Fibroblast of lung (primary cell): ENCODE results near the gene FBRSL1. TPM values are rescaled to one million over a fixed set of nuclear protein-coding genes. Genes with fewer than 3 reads are reported as not detected.

ENCODE experiments used
- DNase-seq, 2 donors: peaks; one replicate each; pipeline versions ENCODE4 v3.0.0 to v3.0.0-alpha.2; 2010; ENCODE audit warnings: low read depth in 2 of 2
- H2AFZ ChIP-seq: 2 replicates; pipeline ENCODE4 v1.5.1; 2012; ENCODE audit warnings: low read length, control low read depth, inconsistent platforms
- H3K27ac ChIP-seq: 2 replicates; pipeline ENCODE4 v1.5.1; 2011; ENCODE audit warnings: low read length, control low read depth; ENCODE audit not compliant: insufficient read depth
- H3K27me3 ChIP-seq: 2 replicates; pipeline ENCODE4 v1.5.1; 2011; ENCODE audit warnings: mild to moderate bottlenecking, low read length; ENCODE audit not compliant: control insufficient read depth, insufficient read depth
- H3K36me3 ChIP-seq: 2 replicates; pipeline ENCODE4 v1.5.1; 2011; ENCODE audit warnings: low read length; ENCODE audit not compliant: control insufficient read depth, insufficient read depth
- H3K4me1 ChIP-seq: 2 replicates; pipeline ENCODE4 v1.5.1; 2011; ENCODE audit warnings: low read length; ENCODE audit not compliant: control insufficient read depth, insufficient read depth; ENCODE audit errors: extremely low read depth
- H3K4me2 ChIP-seq: 2 replicates; pipeline ENCODE4 v1.5.1; 2011; ENCODE audit warnings: low read length, control low read depth; ENCODE audit not compliant: insufficient read depth; ENCODE audit errors: extremely low read depth
- H3K4me3 ChIP-seq, 4 experiments: fragments of 200-600 bp in 1 of 4; sonication (generic) in 1 of 4; replicated peaks in 1 of 4; 2 replicates each; pipeline ENCODE4 v1.5.1; 2011 to 2016; ENCODE audit warnings: low read length in 4 of 4, low read depth in 3 of 4, mild to moderate bottlenecking in 3 of 4, control low read depth in 2 of 4, inconsistent platforms in 1 of 4, mixed read lengths in 1 of 4; ENCODE audit not compliant: insufficient read depth in 1 of 4; ENCODE audit errors: control extremely low read depth in 1 of 4
- H3K79me2 ChIP-seq: 2 replicates; pipeline ENCODE4 v1.5.1; 2012; ENCODE audit warnings: mild to moderate bottlenecking, low read length, inconsistent platforms; ENCODE audit not compliant: control insufficient read depth, insufficient read depth
- H3K9ac ChIP-seq: 2 replicates; pipeline ENCODE4 v1.5.1; 2011; ENCODE audit warnings: mild to moderate bottlenecking, low read length, control low read depth; ENCODE audit not compliant: insufficient read depth
- H3K9me3 ChIP-seq: 2 replicates; pipeline ENCODE4 v1.5.1; 2012; ENCODE audit warnings: low read depth, low read length; ENCODE audit not compliant: control insufficient read depth, insufficient read depth
- H4K20me1 ChIP-seq: 2 replicates; pipeline ENCODE4 v1.5.1; 2011; ENCODE audit warnings: low read length; ENCODE audit not compliant: control insufficient read depth, insufficient read depth; ENCODE audit errors: extremely low read depth
- CTCF ChIP-seq, 2 donors: IDR thresholded peaks in 1 of 2; conservative IDR thresholded peaks in 1 of 2; 1 replicate in 1 of 2; 2 replicates in 1 of 2; pipeline ENCODE4 v1.5.1; 2011 to 2012; ENCODE audit warnings: low read length in 2 of 2, control low read depth in 1 of 2, inconsistent platforms in 1 of 2, low read depth in 1 of 2, mild to moderate bottlenecking in 1 of 2
- EZH2 ChIP-seq: IDR thresholded peaks from 2 replicates; pipeline ENCODE4 v1.5.1; 2012; ENCODE audit warnings: low read length, control low read depth, mild to moderate bottlenecking; ENCODE audit errors: missing control alignments
- polyA plus RNA-seq, 2 donors: library from polyadenylated mRNA; depleted of rRNA in 1 of 2; stranded (reverse) in 1 of 2; unstranded in 1 of 2; fragments of >200 nt; gene quantifications; 2 replicates each; pipeline ENCODE4 v1.2.1, GENCODE V29; 2011 to 2012; ENCODE audit warnings: missing spikeins in 1 of 2
- total RNA-seq: library from RNA; depleted of rRNA; stranded (reverse); fragments of >200 nt; gene quantifications from 2 replicates; pipeline ENCODE4 v1.2.1, GENCODE V29; 2014

FBRSL1 gene
- total and polyA plus RNA-seq, 2 donors (not counting 1 experiment from before 2014, with no cell fraction given) = 1.4 to 1.8 TPM

DNA sequence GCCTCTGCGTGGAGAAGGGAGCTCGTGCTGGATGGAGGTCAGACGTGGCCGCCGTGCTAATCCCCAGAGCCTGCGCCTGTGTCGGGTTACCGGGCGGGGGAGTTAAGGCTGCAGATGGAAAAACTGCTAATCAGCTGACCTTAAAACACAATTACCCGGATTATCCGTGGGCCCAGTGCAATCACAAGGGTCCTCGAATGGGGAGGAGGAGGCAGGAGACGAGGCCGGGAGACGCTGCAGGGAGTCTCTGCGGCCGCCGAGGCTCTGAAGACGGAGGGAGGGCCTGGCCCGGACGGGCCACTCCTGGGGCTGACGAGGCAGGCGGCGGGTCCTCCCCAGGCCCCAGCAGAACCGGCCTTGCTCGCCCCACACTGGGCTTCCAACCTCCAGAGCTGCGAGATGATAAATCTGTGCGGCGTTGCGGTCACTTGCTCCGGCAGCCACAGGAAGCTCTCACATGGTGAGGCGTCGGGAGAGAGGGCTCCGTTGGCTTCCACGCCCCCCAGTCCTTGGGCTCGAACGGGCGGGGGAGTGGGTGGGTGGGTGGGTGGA is 32.9 kb upstream of the FBRSL1 start:
- H3K4me1 ChIP-seq = no peaks in the 10 kb centered on the region
- no peak overlapping the region for H3K9ac ChIP-seq
- H3K4me3 ChIP-seq = no peak overlapping the region
- TF ChIP-seq EZH2 (no peak), CTCF (conservative IDR thresholded peaks at IDR 0.05 in 1 of 2, IDR thresholded peaks at IDR 0.05 in 1 of 2; ENCODE audit: low read depth in 1 of 2, low read length in 2 of 2) (no peak)
- H2AFZ ChIP-seq = no peak overlapping the region
- DNase-seq = no peak
- H3K36me3 ChIP-seq = no peaks in the 10 kb centered on the region
- no peaks in the 10 kb centered on the region for H3K79me2 ChIP-seq
- peaks cover 4% of the 10 kb centered on the region for H3K9me3 ChIP-seq
- H3K27me3 ChIP-seq = no peaks in the 10 kb centered on the region
- H3K4me2 ChIP-seq = no peak overlapping the region
- no peaks in the 10 kb centered on the region for H4K20me1 ChIP-seq
- H3K27ac ChIP-seq = no peak overlapping the region

DNA sequence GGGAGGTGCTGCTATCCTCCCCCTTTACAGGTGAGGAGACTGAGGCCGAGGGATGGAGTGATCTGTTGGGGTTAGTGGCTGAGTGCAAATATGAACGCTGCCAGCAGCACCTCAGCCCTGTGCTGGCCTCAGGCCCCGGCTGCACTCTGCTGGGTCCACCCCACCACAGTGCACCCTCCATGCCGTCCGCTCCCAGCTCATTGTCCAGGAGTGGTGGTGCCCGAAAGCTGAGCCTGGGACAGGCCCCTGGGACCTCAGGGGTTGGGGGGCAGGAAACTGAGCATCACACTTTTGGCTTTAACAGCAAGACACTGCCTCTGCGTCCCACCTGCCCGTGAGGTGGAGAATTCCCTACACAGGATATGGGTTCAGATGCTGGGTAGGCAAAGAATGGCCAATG is 31.5 kb upstream of the FBRSL1 start:
- no peak overlapping the region for H2AFZ ChIP-seq
- no peaks in the 10 kb centered on the region for H3K4me1 ChIP-seq

More for the DNA sequence above, 31.5 kb upstream of the FBRSL1 start:
- H3K4me2 ChIP-seq = no peak overlapping the region
- peaks cover 4% of the 10 kb centered on the region for H3K9me3 ChIP-seq
- no peak overlapping the region for H3K4me3 ChIP-seq
- no peak overlapping the region for H3K27ac ChIP-seq
- no peaks in the 10 kb centered on the region for H4K20me1 ChIP-seq
- TF ChIP-seq CTCF (conservative IDR thresholded peaks at IDR 0.05 in 1 of 2, IDR thresholded peaks at IDR 0.05 in 1 of 2; ENCODE audit: low read depth in 1 of 2, low read length in 2 of 2) (no peak), EZH2 (no peak)
- H3K79me2 ChIP-seq = no peaks in the 10 kb centered on the region
- no peaks in the 10 kb centered on the region for H3K36me3 ChIP-seq
- no peak overlapping the region for H3K9ac ChIP-seq
- no peaks in the 10 kb centered on the region for H3K27me3 ChIP-seq
- no peak for DNase-seq
